Left ventricle myocardium inferior (tissue), 1 donor: ENCODE data around the gene STRADA. TPM values are rescaled to one million over a fixed set of nuclear protein-coding genes. Genes with fewer than 3 reads are reported as not detected.

Experiments
- DNase-seq: peaks from one replicate; pipeline ENCODE4 v3.0.0-alpha.2; 2020
- H3K27ac ChIP-seq: fragments of 200-600 bp; replicated peaks from 2 replicates; pipeline ENCODE4 v1.8.0; 2021
- H3K27me3 ChIP-seq: fragments of 200-600 bp; 2 replicates; pipeline ENCODE4 v1.8.0; 2021; ENCODE audit warnings: low read depth
- H3K36me3 ChIP-seq: fragments of 200-600 bp; 2 replicates; pipeline ENCODE4 v1.8.0; 2021
- H3K4me1 ChIP-seq: fragments of 200-600 bp; 2 replicates; pipeline ENCODE4 v1.8.0; 2021
- H3K4me3 ChIP-seq: fragments of 200-600 bp; 2 replicates; pipeline ENCODE4 v1.8.0; 2021; ENCODE audit warnings: mild to moderate bottlenecking, moderate library complexity
- H3K9me3 ChIP-seq: fragments of 200-600 bp; replicated peaks from 2 replicates; pipeline ENCODE4 v1.8.0; 2021
- CTCF ChIP-seq: fragments of 200-600 bp; IDR thresholded peaks from 2 replicates; pipeline ENCODE4 v1.8.0; 2021; ENCODE audit warnings: antibody characterized with exemption, mild to moderate bottlenecking, borderline replicate concordance
- intact Hi-C: fragments of 100-400 bp; cut with micrococcal nuclease; formaldehyde crosslinking; loops from one replicate; pipeline ENCODE4 v1.11.0; 2022
- total RNA-seq: library from RNA; stranded (reverse); fragmentation: NEBNext Ultra II Directional; extraction: Animal tissue kit (Norgen Biotek cat#: 25700); gene quantifications from one replicate; pipeline ENCODE4 v1.2.1, GENCODE V29; 2021
- donor health status: DM: no; HTN: yes; CAD: no; lungs with severe emphysema.

The STRADA gene
- total RNA-seq, 1 donor from 2014 or later = 14.6 TPM

- no peak for DNase-seq
- TF ChIP-seq CTCF = no peak
- H3K27me3 ChIP-seq = no peaks in the 10 kb centered on the region
- no peak overlapping the region for H3K27ac ChIP-seq
- H3K4me3 ChIP-seq = no peak overlapping the region
- H3K4me1 ChIP-seq = no peaks in the 10 kb centered on the region
- peaks cover 87% of the 10 kb centered on the region for H3K36me3 ChIP-seq
- intact Hi-C loops = no loop called here
- H3K9me3 ChIP-seq = no peaks in the 10 kb centered on the region
Measured at GRCh38 chr17:63709110-63709509, 32.5 kb downstream of the STRADA start.

- no peaks in the 10 kb centered on the region for H3K9me3 ChIP-seq
- intact Hi-C loops = no loop called here
- no peaks in the 10 kb centered on the region for H3K4me1 ChIP-seq
- no peak for DNase-seq
- peaks cover 84% of the 10 kb centered on the region for H3K36me3 ChIP-seq
- no peak for TF ChIP-seq CTCF
- H3K27ac ChIP-seq = no peak overlapping the region
- H3K4me3 ChIP-seq = no peak overlapping the region
- H3K27me3 ChIP-seq = no peaks in the 10 kb centered on the region
Measured at GRCh38 chr17:63707151-63707550, 34.4 kb downstream of the STRADA start.

GRCh38 chr17:63706336-63707082 is 35.1 kb downstream of the STRADA start:
- Histone ChIP-seq H3K4me1 (peaks cover 3% of the 10 kb centered on the region), H3K27me3 (no peaks in the 10 kb centered on the region), H3K4me3 (no peak overlapping the region), H3K36me3 (peaks cover 77% of the 10 kb centered on the region), H3K9me3 (no peaks in the 10 kb centered on the region), H3K27ac (no peak overlapping the region)
- TF ChIP-seq CTCF = no peak
- no peak for DNase-seq
- intact Hi-C loops = no loop called here

GRCh38 chr17:63705657-63706056 is 35.9 kb downstream of the STRADA start:
- Histone ChIP-seq H3K4me3 (no peak overlapping the region), H3K27ac (no peak overlapping the region), H3K27me3 (no peaks in the 10 kb centered on the region), H3K36me3 (peaks cover 69% of the 10 kb centered on the region), H3K4me1 (peaks cover 11% of the 10 kb centered on the region), H3K9me3 (no peaks in the 10 kb centered on the region)
- intact Hi-C loops = no loop called here
- TF ChIP-seq CTCF = no peak
- DNase-seq = no peak

GRCh38 chr17:63704836-63705235 is 36.8 kb downstream of the STRADA start:
- peaks cover 16% of the 10 kb centered on the region for H3K4me1 ChIP-seq
- peaks cover 61% of the 10 kb centered on the region for H3K36me3 ChIP-seq
- DNase-seq = no peak
- intact Hi-C loops = no loop called here
- no peak overlapping the region for H3K27ac ChIP-seq
- no peak for TF ChIP-seq CTCF
- no peaks in the 10 kb centered on the region for H3K9me3 ChIP-seq
- no peaks in the 10 kb centered on the region for H3K27me3 ChIP-seq
- H3K4me3 ChIP-seq = no peak overlapping the region

GRCh38 chr17:63704259-63704576 is 37.4 kb downstream of the STRADA start:
- Histone ChIP-seq H3K4me3 (no peak overlapping the region), H3K36me3 (peaks cover 54% of the 10 kb centered on the region), H3K27me3 (no peaks in the 10 kb centered on the region), H3K4me1 (peaks cover 19% of the 10 kb centered on the region), H3K9me3 (no peaks in the 10 kb centered on the region), H3K27ac (no peak overlapping the region)
- DNase-seq = no peak
- no peak for TF ChIP-seq CTCF
- intact Hi-C loops = no loop called here
